GM10248 (cell line): ENCODE results near the gene ZNF414.

Source experiments
- CTCF ChIA-PET: fragments of 300-600 bp; sonication (Branson Sonifier 250); formaldehyde crosslinking; extraction: SDS; loops from one replicate; lab custom pipeline; 2021; ENCODE audit warnings: antibody characterized with exemption; lab: Yijun Ruan, JAX
- POLR2A ChIA-PET: fragments of 350-650 bp; sonication (Branson Sonifier 250); formaldehyde crosslinking; extraction: SDS; loops from one replicate; lab custom pipeline; 2020; ENCODE audit warnings: antibody characterized with exemption; lab: Yijun Ruan, JAX
- DNase-seq: peaks from one replicate; pipeline ENCODE4 v3.0.0; 2012; ENCODE audit errors: extremely low spot score
- CTCF ChIP-seq: IDR thresholded peaks from 2 replicates; pipeline ENCODE4 v1.5.1; 2012; ENCODE audit warnings: mild to moderate bottlenecking, low read depth; ENCODE audit errors: extremely low read depth, missing control alignments, control extremely low read depth

Gene ZNF414

GRCh38 chr19:8500158-8500557, 13.8 kb downstream of the ZNF414 start:
- POLR2A ChIA-PET: no interaction called here
- DNase-seq: no peak

GRCh38 chr19:8499048-8499833, 14.7 kb downstream of the ZNF414 start:
- ChIA-PET POLR2A (interaction anchor here (0.6 kb wide), 1 partner anchor 10 kb away, joined by 6 read pairs; no protein-coding TSS in a partner anchor), CTCF (interaction anchor here (0.8 to 1.4 kb wide), 4 partner anchors 12 to 80 kb away, joined by 3 read pairs; partner anchors contain the start of gene ZNF414)
- no peak for DNase-seq
- TF ChIP-seq CTCF: no peak

More at GRCh38 chr19:8500158-8500557, 13.8 kb downstream of the ZNF414 start:
- no peak for TF ChIP-seq CTCF
- CTCF ChIA-PET: interaction anchor here (1.2 kb wide), 2 partner anchors 14 to 79 kb away, joined by 3 read pairs; partner anchors contain the start of gene ZNF414

- CTCF ChIA-PET: interaction anchor here (1.4 kb wide), 1 partner anchor 16 kb away, joined by 3 read pairs; the partner anchor contains the start of gene ZNF414
- no peak for DNase-seq
- POLR2A ChIA-PET: no interaction called here
- no peak for TF ChIP-seq CTCF
These were observed 15.7 kb downstream of the ZNF414 start for GRCh38 chr19:8498295-8498694.

GRCh38 chr19:8494158-8494557, 19.8 kb downstream of the ZNF414 start:
- no peak for TF ChIP-seq CTCF
- ChIA-PET CTCF (interaction anchor here (1.2 to 4.4 kb wide), 4 partner anchors 8 to 19 kb away, joined by 3 to 20 read pairs (median 6); partner anchors contain the start of gene ZNF414), POLR2A (interaction anchor here (0.5 to 1.5 kb wide), 3 partner anchors 12 to 168 kb away, joined by 3 to 9 read pairs (median 3); partner anchors contain the start of gene ZNF414)
- DNase-seq: no peak

- TF ChIP-seq CTCF: no peak
- CTCF ChIA-PET: interaction anchor here (0.8 to 1.3 kb wide), 2 partner anchors 21 to 78 kb away, joined by 3 read pairs; no protein-coding TSS in a partner anchor
- POLR2A ChIA-PET: no interaction called here
- DNase-seq: no peak
These were observed 22.4 kb downstream of the ZNF414 start for GRCh38 chr19:8491574-8491973.

GRCh38 chr19:8490873-8491272, 23.1 kb downstream of the ZNF414 start:
- ChIA-PET POLR2A (no interaction called here), CTCF (interaction anchor here (0.8 kb wide), 1 partner anchor 20 kb away, joined by 3 read pairs; no protein-coding TSS in a partner anchor)
- no peak for TF ChIP-seq CTCF
- no peak for DNase-seq
